Calu3 (cell line): ENCODE results near the gene DOK5. TPM values are rescaled to one million over a fixed set of nuclear protein-coding genes. Genes with fewer than 3 reads are reported as not detected.

Experiments used
- BruUV-seq: library from RNA; stranded (reverse); fragments of 400-500 nt; replicated peaks from 2 replicates; lab custom pipeline; 2021; lab: Mats Ljungman, UMichigan
- CTCF ChIA-PET: fragments of 300-600 bp; sonication (Branson Sonifier 250); formaldehyde crosslinking; loops from one replicate; lab custom pipeline; 2022; ENCODE audit warnings: antibody characterized with exemption; lab: Charles Lee
- DNase-seq: peaks from one replicate; pipeline ENCODE4 v3.0.0; 2022
- H3K27ac Mint-ChIP-seq: one replicate; pipeline ENCODE4 v1.8.0; 2022; ENCODE audit warnings: mixed read lengths; ENCODE audit not compliant: unreplicated experiment
- H3K27me3 Mint-ChIP-seq: one replicate; pipeline ENCODE4 v1.8.0; 2022; ENCODE audit warnings: mixed read lengths; ENCODE audit not compliant: unreplicated experiment
- H3K36me3 Mint-ChIP-seq: one replicate; pipeline ENCODE4 v1.8.0; 2022; ENCODE audit warnings: mild to moderate bottlenecking, moderate library complexity, mixed read lengths; ENCODE audit not compliant: insufficient read depth, unreplicated experiment
- H3K4me1 Mint-ChIP-seq: one replicate; pipeline ENCODE4 v1.8.0; 2022; ENCODE audit warnings: mild to moderate bottlenecking, low read depth, mixed read lengths; ENCODE audit not compliant: unreplicated experiment
- H3K4me3 Mint-ChIP-seq: one replicate; pipeline ENCODE4 v1.8.0; 2022; ENCODE audit warnings: mild to moderate bottlenecking, low read depth, moderate library complexity, mixed read lengths; ENCODE audit not compliant: unreplicated experiment
- H3K9me3 Mint-ChIP-seq: one replicate; pipeline ENCODE4 v1.8.0; 2022; ENCODE audit warnings: low read depth, mixed read lengths; ENCODE audit not compliant: unreplicated experiment
- intact Hi-C: fragments of 100-400 bp; cut with micrococcal nuclease; formaldehyde crosslinking; loops from one replicate; pipeline ENCODE4 v1.10.0; 2022; ENCODE audit not compliant: unreplicated experiment
- total RNA-seq: library from RNA; stranded (reverse); gene quantifications from 2 replicates; pipeline ENCODE4 v1.2.3, GENCODE V29; 2022
- TF ChIP-seq, protein P1 (sequence below): fragments of 200-600 bp; IDR thresholded peaks from one replicate; pipeline ENCODE4 v1.8.0; 2022; ENCODE audit warnings: antibody characterized with exemption; ENCODE audit not compliant: unreplicated experiment

The DOK5 gene
- total RNA-seq, 1 experiment from 2014 or later = 0.17 TPM

- TF ChIP-seq, protein P1, sequence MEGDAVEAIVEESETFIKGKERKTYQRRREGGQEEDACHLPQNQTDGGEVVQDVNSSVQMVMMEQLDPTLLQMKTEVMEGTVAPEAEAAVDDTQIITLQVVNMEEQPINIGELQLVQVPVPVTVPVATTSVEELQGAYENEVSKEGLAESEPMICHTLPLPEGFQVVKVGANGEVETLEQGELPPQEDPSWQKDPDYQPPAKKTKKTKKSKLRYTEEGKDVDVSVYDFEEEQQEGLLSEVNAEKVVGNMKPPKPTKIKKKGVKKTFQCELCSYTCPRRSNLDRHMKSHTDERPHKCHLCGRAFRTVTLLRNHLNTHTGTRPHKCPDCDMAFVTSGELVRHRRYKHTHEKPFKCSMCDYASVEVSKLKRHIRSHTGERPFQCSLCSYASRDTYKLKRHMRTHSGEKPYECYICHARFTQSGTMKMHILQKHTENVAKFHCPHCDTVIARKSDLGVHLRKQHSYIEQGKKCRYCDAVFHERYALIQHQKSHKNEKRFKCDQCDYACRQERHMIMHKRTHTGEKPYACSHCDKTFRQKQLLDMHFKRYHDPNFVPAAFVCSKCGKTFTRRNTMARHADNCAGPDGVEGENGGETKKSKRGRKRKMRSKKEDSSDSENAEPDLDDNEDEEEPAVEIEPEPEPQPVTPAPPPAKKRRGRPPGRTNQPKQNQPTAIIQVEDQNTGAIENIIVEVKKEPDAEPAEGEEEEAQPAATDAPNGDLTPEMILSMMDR = no peak
- Mint-ChIP-seq H3K27me3 (peaks cover 12% of the 10 kb centered on the region), H3K27ac (no peak overlapping the region), H3K36me3 (no peaks in the 10 kb centered on the region), H3K4me3 (no peak overlapping the region), H3K9me3 (peaks cover 4% of the 10 kb centered on the region), H3K4me1 (no peaks in the 10 kb centered on the region)
- BruUV-seq = no TSS peak
- CTCF ChIA-PET = no interaction called here
- intact Hi-C loops = no loop called here
- no peak for DNase-seq
Observed at GRCh38 chr20:54535746-54536145, 60.4 kb downstream of the DOK5 start.

- no TSS peak for BruUV-seq
- H3K4me3 Mint-ChIP-seq = no peak overlapping the region
- H3K27me3 Mint-ChIP-seq = no peaks in the 10 kb centered on the region
- no peak overlapping the region for H3K27ac Mint-ChIP-seq
- intact Hi-C loops = no loop called here
- DNase-seq = no peak
- no peaks in the 10 kb centered on the region for H3K36me3 Mint-ChIP-seq
- H3K4me1 Mint-ChIP-seq = no peaks in the 10 kb centered on the region
- TF ChIP-seq, protein P1 = no peak
- H3K9me3 Mint-ChIP-seq = peaks cover 3% of the 10 kb centered on the region
- CTCF ChIA-PET = interaction anchor here (0.7 kb wide), 1 partner anchor 80 kb away, joined by 7 read pairs; no protein-coding TSS in a partner anchor
Observed at GRCh38 chr20:54539521-54540046, 64.2 kb downstream of the DOK5 start.

DNA sequence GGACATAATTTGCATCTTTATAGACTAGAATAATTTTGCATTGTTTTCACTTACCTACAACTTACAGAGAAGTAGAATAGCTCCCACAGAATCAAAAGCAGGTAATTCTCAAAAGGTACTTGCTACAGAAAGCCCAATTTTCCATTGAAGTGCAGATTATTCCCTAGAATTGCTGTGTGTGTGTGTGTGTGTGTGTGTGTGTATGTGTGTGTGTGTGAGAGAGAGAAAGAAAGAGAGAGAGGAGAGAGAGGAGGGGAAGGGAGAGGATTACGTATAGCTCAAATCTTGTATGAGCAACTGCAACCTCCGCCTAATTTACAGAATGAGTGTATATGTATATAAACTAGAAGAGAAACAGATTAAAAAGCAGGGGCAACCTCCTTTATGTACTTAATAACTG, 68.0 kb downstream of the DOK5 start:
- Mint-ChIP-seq H3K9me3 (no peaks in the 10 kb centered on the region), H3K36me3 (no peaks in the 10 kb centered on the region), H3K4me3 (no peak overlapping the region), H3K27me3 (no peaks in the 10 kb centered on the region), H3K27ac (no peak overlapping the region), H3K4me1 (no peaks in the 10 kb centered on the region)
- CTCF ChIA-PET = interaction anchor here (0.5 kb wide), 1 partner anchor 477 kb away, joined by 5 read pairs; no protein-coding TSS in a partner anchor
- BruUV-seq = no TSS peak
- no peak for DNase-seq
- intact Hi-C loops = no loop called here
- TF ChIP-seq, protein P1 = no peak

- Mint-ChIP-seq H3K36me3 (no peaks in the 10 kb centered on the region), H3K27me3 (peaks cover 8% of the 10 kb centered on the region), H3K4me3 (no peak overlapping the region), H3K9me3 (no peaks in the 10 kb centered on the region), H3K4me1 (no peaks in the 10 kb centered on the region), H3K27ac (no peak overlapping the region)
- DNase-seq = no peak
- CTCF ChIA-PET = no interaction called here
- no TSS peak for BruUV-seq
- intact Hi-C loops = no loop called here
- TF ChIP-seq, protein P1 = no peak
Observed at GRCh38 chr20:54545676-54546358, 70.4 kb downstream of the DOK5 start.
